HG03064 (cell line): ENCODE measurements around the gene FANCD2.
A peak's percentile ranks its signal among the peaks of the same experiment; 100 is the strongest.
"Not testable (repeated sequence)": the region's sequence is repeated elsewhere in the genome, so short reads cannot be mapped to it uniquely, and the experiment has no call there.

ENCODE experiments used
- ATAC-seq: cut with Tn5 transposase; IDR thresholded peaks from one replicate; pipeline ENCODE4 v1.9.1; 2021; ENCODE audit warnings: low read depth; ENCODE audit not compliant: unreplicated experiment

The FANCD2 gene

DNA sequence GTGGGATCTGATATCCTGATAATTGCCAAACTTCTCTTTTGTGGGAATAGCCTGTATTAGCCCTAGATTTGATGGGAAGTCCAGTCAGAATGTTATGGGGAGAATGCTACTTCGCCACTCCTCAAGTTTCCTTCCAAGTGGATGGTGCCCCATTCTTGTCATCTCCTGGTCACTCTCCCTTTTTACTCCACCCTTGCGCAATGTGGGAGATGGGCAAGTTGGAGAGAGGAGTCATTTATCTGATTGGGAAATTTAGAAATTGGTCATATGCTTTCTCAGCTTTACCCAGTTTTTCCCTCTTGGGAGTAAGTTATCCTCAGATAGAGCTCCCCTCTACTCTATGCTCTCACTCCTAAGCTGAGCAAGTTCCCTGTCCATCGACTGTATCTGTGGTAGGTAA is 67.4 kb downstream of the FANCD2 start:
- ATAC-seq, result no peak

DNA sequence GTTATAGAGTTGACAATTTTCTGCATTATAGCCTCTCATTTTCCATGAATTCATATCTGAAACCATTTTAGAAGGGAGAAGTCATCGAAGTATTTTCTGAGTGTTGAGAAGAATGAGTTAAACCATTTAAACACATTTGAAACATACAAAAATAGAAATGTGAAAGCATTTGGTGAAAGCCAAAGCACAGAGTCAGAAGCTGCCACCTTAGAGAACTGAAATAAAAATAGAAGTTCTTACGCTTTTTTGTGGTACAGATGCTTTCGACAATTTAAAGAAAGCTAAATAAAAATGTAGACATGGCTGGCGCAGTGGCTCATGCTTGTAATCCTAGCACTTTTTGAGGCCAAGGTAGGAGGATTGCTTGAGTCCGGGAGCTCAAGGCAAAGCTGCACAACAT is 72.8 kb downstream of the FANCD2 start:
- ATAC-seq, result no peak

GRCh38 chr3:10106919-10107318 is 80.7 kb downstream of the FANCD2 start:
- ATAC-seq, result no peak

GRCh38 chr3:10108091-10108490 is 81.9 kb downstream of the FANCD2 start, which contains the start of gene FANCD2OS:
TSS of gene FANCD2OS (minus strand) at chr3:10108255. CDS start at chr3:10104774, 3,481 bp downstream.
- ATAC-seq, result no peak

DNA sequence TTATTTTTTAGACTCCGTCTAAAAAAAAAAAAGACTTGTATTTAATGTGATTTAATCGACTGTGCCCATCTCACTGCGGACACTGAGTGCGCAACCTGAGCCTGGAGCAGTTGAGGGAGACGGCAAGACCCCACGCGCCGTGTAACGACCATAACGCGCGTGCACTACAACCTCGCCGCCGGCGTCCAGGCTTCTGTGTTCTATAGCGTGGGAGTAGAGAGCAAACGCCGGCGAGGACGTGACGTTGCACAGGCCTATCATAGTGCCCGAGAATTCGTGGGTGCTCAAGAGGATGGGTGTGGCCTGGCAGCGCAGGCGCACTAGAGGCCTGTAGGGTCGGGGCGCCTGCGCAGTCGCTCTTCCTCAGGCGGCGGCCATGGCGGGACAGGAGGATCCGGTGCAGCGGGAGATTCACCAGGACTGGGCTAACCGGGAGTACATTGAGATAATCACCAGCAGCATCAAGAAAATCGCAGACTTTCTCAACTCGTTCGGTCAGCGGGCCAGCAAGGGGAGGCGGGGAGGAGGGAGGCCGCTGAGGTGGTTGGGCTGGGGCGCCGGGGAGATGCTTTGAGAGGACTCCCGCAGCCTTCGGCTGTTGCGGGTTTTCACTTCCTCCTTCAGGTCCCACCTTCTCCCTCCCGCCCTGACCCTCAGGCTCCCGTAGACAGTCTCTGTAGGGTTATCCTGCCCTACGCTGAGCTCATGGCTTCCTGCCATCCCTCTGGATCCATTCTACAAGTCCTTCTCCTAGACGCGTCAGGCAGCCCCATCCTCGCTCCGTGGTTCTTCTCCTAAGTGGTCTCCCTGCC is 89.3 kb downstream of the FANCD2 start, which contains the start of gene BRK1:
Gene BRK1, plus strand, starts transcription at position 350 of the 812 bp plus-strand sequence. Its CDS starts 27 bp downstream, at position 377.
- ATAC-seq, result peak; percentile 95

DNA sequence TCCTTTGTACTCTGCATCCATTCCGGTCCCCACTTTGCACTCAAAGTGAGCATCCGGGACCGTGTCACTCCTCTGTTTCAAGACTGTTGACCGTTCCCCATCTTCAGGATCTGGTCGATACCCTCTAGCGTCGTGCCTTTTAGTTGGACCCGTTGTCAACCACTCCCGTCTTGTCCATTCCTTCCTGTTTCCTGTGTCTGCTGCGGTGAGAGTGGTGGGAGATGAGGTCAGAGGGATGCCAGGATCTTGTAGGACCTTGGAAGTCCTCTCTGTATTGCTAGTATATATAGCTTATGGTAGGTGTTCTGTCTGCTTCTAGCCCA is 89.9 kb downstream of the FANCD2 start:
- no peak for ATAC-seq

DNA sequence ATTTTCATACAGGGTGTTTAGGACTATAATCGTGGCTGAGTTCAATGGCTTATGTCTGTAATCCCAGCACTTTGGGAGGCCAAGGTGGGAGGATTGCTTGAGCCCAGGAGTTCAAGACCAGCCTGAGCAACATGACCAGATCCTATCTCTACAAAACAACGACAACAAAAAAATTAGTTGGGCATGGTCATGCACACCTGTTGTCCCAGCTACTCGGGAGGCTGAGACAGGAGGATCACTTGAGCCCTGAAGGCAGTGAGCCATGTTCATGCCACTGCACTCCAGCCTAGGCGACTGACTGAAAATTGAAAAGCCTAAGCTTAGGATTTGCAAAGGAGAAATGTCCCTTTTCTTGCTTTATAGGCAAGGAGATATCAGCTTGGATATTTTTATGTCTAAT is 90.7 kb downstream of the FANCD2 start:
- no peak for ATAC-seq

DNA sequence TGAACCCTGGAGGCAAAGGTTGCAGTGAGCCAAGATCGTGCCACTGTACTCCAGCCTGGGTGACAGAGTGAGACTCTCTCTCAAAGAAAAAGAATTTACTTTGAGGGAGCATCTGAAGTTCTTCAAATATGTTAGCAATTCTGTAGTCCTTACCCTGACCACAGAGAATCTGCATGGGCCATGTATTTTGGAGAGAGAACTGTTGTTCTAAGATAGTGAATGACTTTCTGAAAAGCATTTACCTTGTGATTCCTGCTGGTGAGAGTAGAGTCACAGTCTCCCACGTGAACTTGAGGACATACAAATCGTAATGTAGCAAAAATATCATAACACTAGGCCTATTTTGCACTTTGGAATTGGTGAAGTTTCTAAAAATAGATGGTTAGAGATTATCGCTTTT is 93.1 kb downstream of the FANCD2 start:
- ATAC-seq, result no peak

GRCh38 chr3:10121064-10121463 is 94.8 kb downstream of the FANCD2 start:
- no peak for ATAC-seq

DNA sequence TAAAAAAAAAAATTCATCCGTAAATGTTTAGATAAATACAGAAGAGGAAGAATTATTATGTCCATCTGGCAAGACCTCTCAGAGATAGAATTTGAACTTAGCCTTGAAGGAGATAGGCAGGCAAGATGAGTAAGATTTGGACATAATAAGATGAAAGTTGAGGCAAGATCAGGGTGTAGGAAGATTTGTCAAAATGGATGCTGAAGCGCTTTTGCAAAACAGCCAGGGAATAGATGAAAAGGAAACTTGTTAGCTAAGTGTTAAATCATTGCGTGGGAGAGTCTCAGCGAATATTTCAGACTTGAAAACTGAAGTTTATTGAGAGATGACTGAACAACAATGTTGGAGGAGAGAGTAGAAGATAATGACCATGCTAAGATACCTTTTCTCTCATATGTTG is 96.5 kb downstream of the FANCD2 start:
- no peak for ATAC-seq

GRCh38 chr3:10135872-10136271 is 109.6 kb downstream of the FANCD2 start:
- ATAC-seq, result not testable (repeated sequence)

DNA sequence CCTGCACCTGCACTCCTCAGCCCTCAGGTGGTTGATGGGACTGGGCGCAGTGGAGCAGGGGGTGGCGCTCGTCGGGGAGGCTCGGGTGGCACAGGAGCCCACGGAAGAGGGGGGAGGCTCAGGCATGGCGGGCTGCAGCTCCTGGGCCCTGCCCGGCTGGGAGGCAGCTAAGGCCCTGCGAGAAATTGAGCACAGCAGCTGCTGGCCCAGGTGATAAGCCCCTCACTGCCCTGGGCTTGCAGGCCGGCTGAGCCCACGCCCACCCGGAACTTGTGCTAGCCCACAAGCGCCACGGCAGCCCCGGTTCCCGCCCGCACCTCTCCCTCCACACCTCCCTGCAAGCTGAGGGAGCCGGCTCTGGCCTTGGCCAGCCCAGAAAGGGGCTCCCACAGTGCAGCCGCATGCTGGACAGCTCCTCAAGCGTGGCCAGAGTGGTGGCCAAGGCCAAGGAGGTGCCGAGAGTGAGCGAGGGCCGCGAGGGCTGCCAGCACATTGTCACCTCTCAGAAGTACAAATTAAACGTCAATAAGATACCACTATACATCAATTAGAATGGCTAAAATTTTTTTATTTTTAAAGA is 110.3 kb downstream of the FANCD2 start:
- no peak for ATAC-seq

DNA sequence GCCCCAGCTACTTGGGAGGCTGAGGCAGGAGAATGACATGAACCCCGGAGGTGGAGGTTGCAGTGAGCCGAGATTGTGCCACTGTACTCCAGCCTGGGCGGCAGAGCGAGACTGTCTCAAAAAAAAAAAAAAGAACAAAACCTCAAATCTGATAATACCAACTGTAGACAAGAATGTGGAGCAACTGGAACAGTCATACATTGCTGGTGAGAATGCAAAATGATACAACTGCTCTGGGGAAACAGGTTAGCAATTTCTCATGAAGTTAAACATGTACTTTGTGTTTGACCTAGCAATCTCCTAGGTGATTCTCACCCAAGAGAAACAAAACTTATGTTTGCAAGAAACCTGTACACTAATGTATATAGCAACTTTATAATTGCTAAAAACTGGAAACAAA is 110.9 kb downstream of the FANCD2 start:
- no peak for ATAC-seq

- no peak for ATAC-seq
Observed at GRCh38 chr3:10140996-10141546, 114.8 kb downstream of the FANCD2 start.

DNA sequence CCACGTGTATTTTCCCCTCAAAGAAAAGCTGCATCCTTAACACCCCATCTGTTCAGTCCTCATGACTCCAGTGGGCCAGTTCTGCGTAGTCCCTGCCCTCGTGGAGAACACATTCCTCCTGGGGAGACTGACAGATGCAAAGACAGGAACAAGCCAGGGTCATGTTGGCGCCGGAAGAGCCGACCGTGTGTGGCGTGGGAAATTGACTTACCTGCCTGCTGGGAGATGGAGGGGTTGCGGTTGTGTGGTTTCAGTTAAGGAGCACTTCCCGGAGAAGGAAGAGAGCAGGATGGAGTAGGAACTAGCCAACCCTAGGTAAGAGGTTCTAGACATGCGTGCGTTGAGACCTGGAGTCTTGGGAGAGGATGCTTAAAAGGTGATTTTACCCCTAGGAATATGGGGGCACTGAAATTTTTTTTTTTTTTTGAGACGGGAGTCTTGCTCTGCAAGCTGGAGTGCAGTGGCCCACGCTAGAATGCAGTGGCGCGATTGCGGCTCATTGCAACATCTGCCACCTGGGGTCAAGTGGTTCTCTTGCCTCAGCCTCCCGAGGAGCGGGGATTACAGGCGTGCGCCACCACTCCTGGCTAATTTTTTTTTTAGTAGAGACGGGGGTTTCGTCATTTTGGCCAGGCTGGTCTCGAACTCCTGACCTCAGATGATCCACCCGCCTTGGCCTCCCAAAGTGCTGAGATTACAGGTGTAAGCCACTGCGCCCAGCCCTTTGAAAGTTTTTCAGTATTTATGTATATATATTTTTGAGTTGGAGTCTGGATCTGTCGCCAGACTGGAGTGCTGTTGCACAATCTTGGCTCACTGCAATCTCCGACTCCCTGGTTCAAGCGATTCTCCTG is 116.7 kb downstream of the FANCD2 start:
- no peak for ATAC-seq

- ATAC-seq, result no peak
Observed at GRCh38 chr3:10145685-10146084, 119.4 kb downstream of the FANCD2 start.

DNA sequence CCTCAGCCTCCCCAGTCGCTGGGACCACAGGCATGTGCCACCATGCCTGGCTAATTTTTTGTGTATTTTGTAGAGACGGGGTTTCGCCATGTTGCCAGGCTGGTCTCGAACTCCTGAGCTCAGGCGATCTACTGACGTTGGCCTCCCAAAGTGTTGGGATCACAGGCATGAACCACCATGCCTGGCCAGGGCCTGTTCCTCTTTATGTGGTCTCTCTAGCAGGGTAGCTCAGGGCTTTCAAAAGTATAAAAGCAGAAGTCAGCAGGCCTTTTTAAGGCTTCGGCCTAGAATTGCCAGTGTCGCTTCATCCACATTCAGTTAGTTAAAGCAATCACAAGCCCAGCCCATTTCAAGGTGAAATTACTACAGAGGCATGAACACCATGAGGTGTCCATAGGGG is 123.0 kb downstream of the FANCD2 start:
- ATAC-seq, result no peak

DNA sequence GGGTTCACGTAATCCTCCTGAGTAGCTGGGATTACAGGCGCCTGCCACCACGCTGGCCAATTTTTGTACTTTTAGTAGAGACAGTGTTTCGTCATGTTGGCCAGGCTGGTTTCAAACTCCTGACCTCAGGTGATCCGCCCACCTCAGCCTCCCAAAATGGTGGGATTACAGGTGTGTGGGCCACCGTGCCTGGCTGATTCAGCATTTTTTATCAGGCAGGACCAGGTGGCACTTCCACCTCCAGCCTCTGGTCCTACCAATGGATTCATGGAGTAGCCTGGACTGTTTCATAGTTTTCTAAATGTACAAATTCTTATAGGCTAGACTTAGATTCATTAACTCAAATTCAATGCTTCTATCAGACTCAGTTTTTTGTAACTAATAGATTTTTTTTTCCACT is 124.8 kb downstream of the FANCD2 start:
- ATAC-seq, result no peak
